Measurements from ENCODE around the gene NPIPA5.
"Not testable (repeated sequence)": the region's sequence is repeated elsewhere in the genome, so short reads cannot be mapped to it uniquely, and the experiment has no call there.

The NPIPA5 gene

GRCh38 chr16:15351251-15351650 lies 26.8 kb downstream of the NPIPA5 start:
- DNase-seq (ENCODE audit: low spot score in 2 of 2); H3K9me3 ChIP-seq; H3K27me3 ChIP-seq (ENCODE audit: low read depth); in situ Hi-C loops (cut with MboI; ENCODE audit: low sequenced_read_pairs); H3K4me1 ChIP-seq; H3K4me3 ChIP-seq; H3K36me3 ChIP-seq (replicated peaks): not testable (repeated sequence)

DNA sequence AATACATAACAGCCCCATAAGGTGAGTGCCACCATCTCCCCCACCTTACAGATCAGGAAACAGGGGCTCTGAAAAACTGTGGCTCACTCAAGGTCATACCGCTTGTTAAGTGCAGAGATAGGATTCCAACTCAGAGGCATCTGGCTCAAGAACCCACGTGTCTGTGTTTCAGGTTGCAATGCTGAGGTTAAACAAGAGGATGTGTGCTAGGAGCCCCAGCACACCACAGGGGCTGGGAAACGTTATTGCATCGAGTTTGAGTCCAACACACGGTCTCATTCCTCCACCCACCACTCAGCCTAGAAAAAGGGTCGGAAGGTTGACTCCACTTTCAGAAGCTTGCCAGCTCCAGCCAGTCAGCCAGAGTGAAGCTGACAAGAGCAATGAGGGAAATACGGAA lies 29.4 kb downstream of the NPIPA5 start:
- in situ Hi-C loops (cut with MboI; ENCODE audit: low sequenced_read_pairs); H3K27me3 ChIP-seq (ENCODE audit: low read depth); DNase-seq (ENCODE audit: low spot score in 2 of 2); H3K9me3 ChIP-seq; H3K4me1 ChIP-seq; H3K36me3 ChIP-seq (replicated peaks); H3K4me3 ChIP-seq: not testable (repeated sequence)

DNA sequence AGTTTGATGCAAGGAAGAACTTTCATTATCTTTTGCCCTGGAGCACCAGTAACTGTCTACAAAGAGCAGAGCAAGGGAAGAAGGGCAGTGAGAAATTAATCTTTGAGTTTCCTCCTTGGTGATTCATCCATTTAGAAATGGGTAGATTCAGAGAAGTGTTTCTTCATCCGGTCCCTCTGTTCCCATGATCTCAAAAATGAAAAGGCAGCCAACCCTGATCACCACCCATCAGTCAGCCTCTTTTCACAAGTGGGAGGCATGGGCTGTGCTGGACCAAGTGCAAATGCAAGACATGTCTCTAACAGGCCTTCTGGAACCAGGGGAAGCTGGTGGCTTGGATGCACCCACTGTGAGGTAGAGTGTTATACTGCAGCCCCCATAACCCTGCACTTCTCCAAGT lies 35.8 kb downstream of the NPIPA5 start:
- H3K9me3 ChIP-seq; H3K36me3 ChIP-seq (replicated peaks); DNase-seq (ENCODE audit: low spot score in 2 of 2); H3K27me3 ChIP-seq (ENCODE audit: low read depth); H3K4me1 ChIP-seq; in situ Hi-C loops (cut with MboI; ENCODE audit: low sequenced_read_pairs); H3K4me3 ChIP-seq: not testable (repeated sequence)

DNA sequence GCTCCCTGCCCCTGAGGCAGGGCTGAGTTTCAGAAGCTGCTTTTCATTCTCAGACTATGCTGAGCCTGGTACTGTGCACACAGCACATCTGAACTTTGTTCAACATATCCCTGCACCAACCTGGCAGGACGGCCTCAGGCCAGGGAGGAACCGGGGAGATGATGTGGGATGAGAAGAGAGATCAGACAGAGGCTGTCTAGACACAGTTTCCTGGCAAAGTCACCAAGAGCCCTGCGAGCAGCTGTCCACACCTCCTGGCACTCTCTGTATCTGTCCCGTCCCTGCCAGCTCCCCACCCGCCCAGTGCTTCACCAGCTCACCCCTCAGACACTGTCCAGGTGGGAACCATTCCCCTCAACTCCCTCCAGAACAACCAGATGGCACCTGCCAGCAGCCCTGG lies 39.1 kb downstream of the NPIPA5 start:
- H3K36me3 ChIP-seq (replicated peaks); DNase-seq (ENCODE audit: low spot score in 2 of 2); H3K4me3 ChIP-seq; in situ Hi-C loops (cut with MboI; ENCODE audit: low sequenced_read_pairs); H3K9me3 ChIP-seq; H3K27me3 ChIP-seq (ENCODE audit: low read depth); H3K4me1 ChIP-seq: not testable (repeated sequence)

DNA sequence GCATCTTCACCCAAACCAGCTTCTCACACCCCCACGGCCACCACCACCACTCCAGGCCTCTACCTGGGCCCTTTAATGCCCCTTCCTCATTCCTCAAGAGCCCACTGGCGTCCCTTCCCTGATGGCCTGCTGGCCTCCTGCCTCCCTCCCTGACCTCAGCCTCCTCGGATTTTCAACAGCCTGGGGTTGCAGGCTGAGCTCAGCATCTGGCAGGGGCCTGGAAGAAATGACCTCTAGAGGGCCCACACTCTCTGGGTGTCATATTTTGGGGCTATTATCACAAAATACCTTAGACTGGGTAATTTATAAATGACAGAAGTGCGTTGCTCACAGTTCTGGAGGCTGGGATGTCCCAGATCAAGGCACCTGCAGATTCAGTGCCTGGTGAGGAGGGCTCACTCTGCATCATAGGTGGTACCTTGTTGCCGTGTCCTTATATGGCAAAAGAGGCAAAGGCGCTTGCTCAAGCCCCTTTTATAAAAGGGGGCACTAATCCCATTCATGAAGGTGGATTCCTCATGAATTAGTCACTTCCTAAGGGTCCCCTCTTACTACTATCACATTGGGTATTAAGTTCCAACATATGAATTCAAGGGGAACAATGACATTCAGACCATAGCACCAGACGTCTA lies 40.0 kb downstream of the NPIPA5 start:
- H3K27me3 ChIP-seq (ENCODE audit: low read depth); in situ Hi-C loops (cut with MboI; ENCODE audit: low sequenced_read_pairs); H3K36me3 ChIP-seq (replicated peaks); H3K9me3 ChIP-seq; H3K4me3 ChIP-seq; H3K4me1 ChIP-seq; DNase-seq (ENCODE audit: low spot score in 2 of 2): not testable (repeated sequence)

DNA sequence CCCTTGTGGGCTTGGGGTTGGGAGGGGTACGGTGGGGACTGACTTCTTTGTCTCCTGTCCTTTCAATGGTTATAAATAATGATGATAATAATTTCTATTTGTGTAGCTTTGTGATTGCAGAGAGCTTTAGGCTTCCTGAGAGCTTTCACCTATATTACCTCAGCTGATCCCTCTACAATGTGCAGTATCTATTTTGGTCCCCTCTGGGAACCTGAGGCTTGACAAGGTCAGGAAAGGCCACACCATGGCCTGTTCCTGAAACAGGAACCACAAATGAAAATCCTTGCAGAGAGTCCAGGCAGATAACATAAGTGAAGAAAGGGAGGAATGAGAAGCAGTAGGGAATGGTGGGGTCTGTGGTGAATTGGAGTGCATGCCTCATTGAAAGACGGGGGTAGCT lies 42.5 kb downstream of the NPIPA5 start:
- H3K9me3 ChIP-seq; in situ Hi-C loops (cut with MboI; ENCODE audit: low sequenced_read_pairs); H3K27me3 ChIP-seq (ENCODE audit: low read depth); H3K36me3 ChIP-seq (replicated peaks); DNase-seq (ENCODE audit: low spot score in 2 of 2); H3K4me3 ChIP-seq; H3K4me1 ChIP-seq: not testable (repeated sequence)

DNA sequence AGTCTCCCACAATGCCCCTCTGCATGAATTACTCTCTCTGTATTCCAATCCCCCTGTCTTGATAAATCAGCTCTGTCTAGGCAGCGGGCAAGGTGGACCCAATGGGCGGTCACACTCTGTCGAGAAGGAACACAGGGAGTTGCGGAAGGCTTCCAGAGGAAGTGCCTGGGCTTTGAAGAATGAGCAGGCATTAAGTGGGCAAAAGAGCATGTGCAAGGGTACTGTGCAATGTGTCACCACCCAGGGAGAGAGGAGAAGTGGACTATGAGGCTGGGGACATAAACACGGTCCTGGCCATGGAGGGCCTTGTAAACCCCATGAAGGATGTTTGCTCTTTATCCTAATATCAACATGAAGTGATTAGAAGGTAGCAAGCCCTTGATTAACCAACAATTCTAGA lies 44.1 kb downstream of the NPIPA5 start:
- H3K36me3 ChIP-seq (replicated peaks): not testable (repeated sequence)

GRCh38 chr16:15330978-15331377 lies 47.1 kb downstream of the NPIPA5 start:
- H3K27me3 ChIP-seq (ENCODE audit: low read depth); H3K4me1 ChIP-seq; H3K9me3 ChIP-seq; H3K36me3 ChIP-seq (replicated peaks); in situ Hi-C loops (cut with MboI; ENCODE audit: low sequenced_read_pairs); H3K4me3 ChIP-seq; DNase-seq (ENCODE audit: low spot score in 2 of 2): not testable (repeated sequence)

More for the DNA sequence above, 44.1 kb downstream of the NPIPA5 start:
- H3K9me3 ChIP-seq; H3K4me1 ChIP-seq; H3K4me3 ChIP-seq; H3K27me3 ChIP-seq (ENCODE audit: low read depth); DNase-seq (ENCODE audit: low spot score in 2 of 2); in situ Hi-C loops (cut with MboI; ENCODE audit: low sequenced_read_pairs): not testable (repeated sequence)

DNA sequence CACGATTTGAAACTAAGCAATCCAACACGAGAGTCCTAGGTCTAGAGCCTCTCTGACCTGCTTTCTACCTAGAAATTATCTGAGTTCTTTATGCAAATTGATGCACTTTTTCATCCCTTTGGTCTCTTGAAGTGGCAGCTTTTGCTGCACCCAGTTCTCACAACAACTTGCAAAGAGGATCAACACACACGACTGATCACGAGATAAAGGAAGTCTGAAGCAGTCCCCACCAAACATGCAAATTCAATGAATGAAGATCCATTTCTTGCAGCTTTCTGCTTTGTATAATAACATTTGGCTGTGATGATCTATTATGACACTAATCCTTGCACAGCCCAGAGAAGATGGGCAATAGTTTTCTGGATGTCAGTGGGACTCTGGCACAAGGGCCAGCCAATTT lies 53.1 kb downstream of the NPIPA5 start:
- DNase-seq (ENCODE audit: low spot score in 2 of 2); H3K4me3 ChIP-seq; H3K27me3 ChIP-seq (ENCODE audit: low read depth); H3K4me1 ChIP-seq; H3K9me3 ChIP-seq; H3K36me3 ChIP-seq (replicated peaks); in situ Hi-C loops (cut with MboI; ENCODE audit: low sequenced_read_pairs): not testable (repeated sequence)

DNA sequence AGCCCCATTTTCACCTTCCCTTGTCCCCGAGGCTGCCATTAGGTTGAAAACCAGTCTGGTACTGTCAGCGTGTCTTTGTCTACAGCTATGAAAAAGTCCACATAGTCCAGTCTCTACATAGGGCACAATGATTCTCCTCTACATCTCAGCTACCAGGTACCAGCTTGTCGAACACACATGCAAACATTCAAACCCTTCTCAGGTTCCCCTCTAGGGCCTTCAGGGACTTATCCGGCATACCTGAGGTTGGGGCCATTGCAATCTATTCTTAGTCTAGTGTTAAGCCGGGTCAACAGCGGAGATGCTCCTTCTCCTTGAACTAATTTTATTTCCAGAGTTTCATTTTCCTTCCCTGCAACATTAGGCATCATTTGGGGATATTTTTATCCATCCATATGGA lies 54.7 kb downstream of the NPIPA5 start:
- DNase-seq (ENCODE audit: low spot score in 2 of 2); H3K9me3 ChIP-seq; H3K36me3 ChIP-seq (replicated peaks); H3K4me3 ChIP-seq; H3K27me3 ChIP-seq (ENCODE audit: low read depth); in situ Hi-C loops (cut with MboI; ENCODE audit: low sequenced_read_pairs); H3K4me1 ChIP-seq: not testable (repeated sequence)

- H3K27me3 ChIP-seq (ENCODE audit: low read depth); H3K36me3 ChIP-seq (replicated peaks); H3K4me1 ChIP-seq; in situ Hi-C loops (cut with MboI; ENCODE audit: low sequenced_read_pairs); DNase-seq (ENCODE audit: low spot score in 2 of 2); H3K4me3 ChIP-seq; H3K9me3 ChIP-seq: not testable (repeated sequence)
These were observed 56.9 kb downstream of the NPIPA5 start for GRCh38 chr16:15321221-15321620.

- H3K9me3 ChIP-seq; H3K27me3 ChIP-seq (ENCODE audit: low read depth); in situ Hi-C loops (cut with MboI; ENCODE audit: low sequenced_read_pairs); H3K36me3 ChIP-seq (replicated peaks); DNase-seq (ENCODE audit: low spot score in 2 of 2); H3K4me3 ChIP-seq; H3K4me1 ChIP-seq: not testable (repeated sequence)
These were observed 63.5 kb downstream of the NPIPA5 start for GRCh38 chr16:15314562-15314961.
